GM12878 (cell line): ENCODE data around the gene TFAP2B. TPM values are rescaled to one million over a fixed set of nuclear protein-coding genes. Genes with fewer than 3 reads are reported as not detected.

Experiments used
- ATAC-seq: fragments of 200-7000 bp; cut with Tn5 transposase; 3 replicates; pipeline ENCODE4 v1.9.1; 2020; ENCODE audit warnings: mild to moderate bottlenecking, moderate library complexity
- BruUV-seq: library from RNA; stranded (reverse); fragments of 400-500 nt; replicated peaks from 2 replicates; lab custom pipeline; 2021; lab: Mats Ljungman, UMichigan
- CTCF ChIA-PET: fragments of 300-600 bp; sonication (Branson Sonifier 250); formaldehyde crosslinking; extraction: SDS; loops from one replicate; lab custom pipeline; 2021; ENCODE audit warnings: inconsistent platforms; lab: Yijun Ruan, JAX
- POLR2A ChIA-PET: fragments of 350-600 bp; formaldehyde crosslinking; extraction: SDS; loops from one replicate; lab custom pipeline; 2021; ENCODE audit warnings: inconsistent platforms; lab: Charles Lee
- RAD21 ChIA-PET: fragments of 300-600 bp; sonication (Branson Sonifier 250); formaldehyde crosslinking; loops from one replicate; lab custom pipeline; 2023; ENCODE audit warnings: antibody characterized with exemption; ENCODE audit not compliant: unreplicated experiment; lab: Charles Lee
- SMC1A ChIA-PET: fragments of 300-600 bp; sonication (Branson Sonifier 250); formaldehyde crosslinking; loops from one replicate; lab custom pipeline; 2023; ENCODE audit not compliant: unreplicated experiment, uncharacterized antibody; lab: Charles Lee
- DNase-seq: peaks from one replicate; pipeline ENCODE4 v3.0.0-alpha.2; 2011; ENCODE audit warnings: low read depth, low spot score
- FAIRE-seq: peaks from 3 replicates; lab custom pipeline; 2011; peaks lifted over from hg19 to GRCh38; lab: Jason Lieb, UNC
- H2AFZ ChIP-seq: 2 replicates; pipeline ENCODE4 v1.6.0; 2011; ENCODE audit warnings: low read depth, low read length, control low read depth; ENCODE audit not compliant: control insufficient read depth
- H3K27ac ChIP-seq: 2 replicates; pipeline ENCODE4 v1.5.1; 2011; ENCODE audit warnings: control low read depth; ENCODE audit not compliant: control insufficient read depth, insufficient read depth
- H3K27me3 ChIP-seq, 2 experiments: replicated peaks in 1 of 2; 2 replicates each; pipeline versions ENCODE4 v1.6.0 to v1.6.1; 2011; ENCODE audit warnings: low read length in 1 of 2; ENCODE audit not compliant: control insufficient read depth in 2 of 2, insufficient read depth in 2 of 2
- H3K36me3 ChIP-seq, 2 experiments: 2 replicates each; pipeline ENCODE4 v1.5.1; 2011; ENCODE audit warnings: low read length in 1 of 2; ENCODE audit not compliant: control insufficient read depth in 2 of 2, insufficient read depth in 2 of 2
- H3K4me1 ChIP-seq: 2 replicates; pipeline ENCODE4 v1.6.1; 2011; ENCODE audit warnings: mild to moderate bottlenecking, low read length, moderate library complexity, mixed read lengths; ENCODE audit not compliant: control insufficient read depth, insufficient read depth
- H3K4me2 ChIP-seq: 2 replicates; pipeline ENCODE4 v1.6.0; 2011; ENCODE audit warnings: control low read depth; ENCODE audit not compliant: control insufficient read depth, insufficient read depth
- H3K4me3 ChIP-seq: fragments of 200-600 bp; sonication (generic); 2 replicates; pipeline ENCODE4 v1.5.1; 2016
- H3K79me2 ChIP-seq: 2 replicates; pipeline ENCODE4 v1.6.0; 2011; ENCODE audit warnings: low read length; ENCODE audit not compliant: control insufficient read depth, insufficient read depth
- H3K9ac ChIP-seq: 2 replicates; pipeline ENCODE4 v1.8.0; 2011; ENCODE audit warnings: low read length, control low read depth, mixed read lengths; ENCODE audit not compliant: control insufficient read depth, insufficient read depth
- H3K9me3 ChIP-seq: replicated peaks from 3 replicates; pipeline ENCODE4 v1.5.1; 2011; ENCODE audit warnings: mild to moderate bottlenecking, low read length; ENCODE audit not compliant: control insufficient read depth, insufficient read depth
- H4K20me1 ChIP-seq: 2 replicates; pipeline ENCODE4 v1.6.0; 2011; ENCODE audit not compliant: control insufficient read depth, insufficient read depth
- E4F1 ChIP-seq: fragments of 450-650 bp; IDR thresholded peaks from 2 replicates; pipeline ENCODE4 v1.6.1; 2018; ENCODE audit warnings: borderline replicate concordance, mild to moderate bottlenecking; ENCODE audit not compliant: partially characterized antibody
- EED ChIP-seq: sonication (generic); IDR thresholded peaks from 2 replicates; pipeline ENCODE4 v1.6.1; 2016; ENCODE audit warnings: antibody characterized with exemption, low read depth
- JUNB ChIP-seq: IDR thresholded peaks from 2 replicates; pipeline ENCODE4 v1.6.1; 2016; ENCODE audit warnings: antibody characterized with exemption, mild to moderate bottlenecking
- MTA3 ChIP-seq: IDR thresholded peaks from 2 replicates; pipeline ENCODE4 v1.6.1; 2012; ENCODE audit warnings: low read length, inconsistent platforms, borderline replicate concordance
- TCF12 ChIP-seq: IDR thresholded peaks from 2 replicates; pipeline ENCODE4 v1.6.1; 2011; ENCODE audit warnings: low read depth, mild to moderate bottlenecking, low read length
- ZNF217 ChIP-seq: fragments of 450-650 bp; IDR thresholded peaks from 2 replicates; pipeline ENCODE4 v1.6.1; 2017; ENCODE audit warnings: antibody characterized with exemption, mild to moderate bottlenecking
- WGBS: methylation state at CpG from one replicate; pipeline ENCODE4 v1.1.6; 2016; ENCODE audit warnings: low lambda C conversion rate; ENCODE audit not compliant: insufficient replicate concordance, insufficient coverage; ENCODE audit errors: missing lambda C conversion rate; 5-methylcytosine and 5-hydroxymethylcytosine counted together
- in situ Hi-C: fragments of 300-500 bp; cut with MboI; formaldehyde crosslinking; loops from 9 replicates; pipeline ENCODE4 v1.14.3; 2018; ENCODE audit warnings: mixed read lengths
- intact Hi-C: fragments of 100-400 bp; cut with micrococcal nuclease; formaldehyde crosslinking; loops from one replicate; pipeline ENCODE4 v1.14.2; 2022; ENCODE audit not compliant: unreplicated experiment
- polyA plus RNA-seq, 11 experiments: library from polyadenylated mRNA; depleted of rRNA in 4 of 11; unstranded in 6 of 11; stranded (reverse) in 5 of 11; fragments of >200 nt; fragmentation: Nextera tagmentation in 4 of 11; fragmentation: Illumina TruSeq in 1 of 11; extraction: Ambion mirVana in 4 of 11; extraction: Trizol in 1 of 11; gene quantifications; 1 replicate in 1 of 11; 2 replicates in 10 of 11; pipeline versions ENCODE4 v1.2.1 to v1.2.3, GENCODE V29; 2011 to 2016; ENCODE audit warnings: inconsistent platforms in 2 of 11, missing spikeins in 2 of 11, low read depth in 1 of 11
- total RNA-seq, 4 experiments: library from RNA; depleted of rRNA in 3 of 4; stranded (reverse); fragments of >200 nt in 3 of 4; fragmentation: Illumina TruSeq in 1 of 4; extraction: Trizol in 1 of 4; gene quantifications; 2 replicates each; pipeline versions ENCODE4 v1.2.1 to v1.2.3, GENCODE V29; 2013 to 2021
- TF ChIP-seq, protein P1 (sequence below): fragments of 450-650 bp; IDR thresholded peaks from 2 replicates; pipeline ENCODE4 v1.6.1; 2016; ENCODE audit warnings: mild to moderate bottlenecking, moderate library complexity, borderline replicate concordance
- TF ChIP-seq, protein P2 (sequence below): fragments of 450-650 bp; IDR thresholded peaks from 2 replicates; pipeline ENCODE4 v1.6.1; 2017; ENCODE audit warnings: antibody characterized with exemption, mild to moderate bottlenecking, moderate library complexity
- TF ChIP-seq, protein P3 (sequence below): fragments of 150-350 bp; IDR thresholded peaks from 2 replicates; pipeline ENCODE4 v1.6.1; 2016; ENCODE audit warnings: low read depth, low read length
- TF ChIP-seq, protein P4 (sequence below): IDR thresholded peaks from 2 replicates; pipeline ENCODE4 v1.6.1; 2011; ENCODE audit warnings: mild to moderate bottlenecking, low read depth, low read length, moderate library complexity; ENCODE audit not compliant: insufficient replicate concordance

Gene TFAP2B
- total and polyA plus RNA-seq, 10 of the 15 experiments (the other 5 are each of a cell fraction or from before 2014, with no cell fraction given): 0.03 to 0.15 (median 0.07) TPM; not detected in 5

DNA sequence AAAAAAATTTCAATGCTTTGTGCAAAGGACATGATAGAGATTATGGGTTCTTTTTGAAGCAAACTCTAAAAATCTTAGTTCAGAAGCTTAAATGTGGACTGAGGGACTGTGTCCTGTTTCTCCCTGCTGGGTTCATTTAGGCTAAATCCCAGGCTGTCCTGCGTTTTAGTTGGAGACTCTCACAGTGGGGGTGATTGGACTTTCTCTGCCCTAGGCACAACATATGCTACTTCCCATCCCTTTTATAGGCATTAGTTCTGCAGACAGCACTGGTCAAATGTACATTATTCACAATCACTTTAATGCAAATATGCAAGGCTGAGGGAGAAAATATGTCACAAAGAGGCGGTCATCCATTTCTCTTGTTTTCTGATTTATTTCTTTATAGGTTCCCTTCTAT lies 71.3 kb downstream of the TFAP2B start:
- DNase-seq: no peak
- BruUV-seq: no TSS peak
- intact Hi-C loops: no loop called here
- Histone ChIP-seq H4K20me1 (no peaks in the 10 kb centered on the region), H3K4me1 (no peaks in the 10 kb centered on the region), H3K4me3 (no peak overlapping the region), H3K79me2 (no peaks in the 10 kb centered on the region), H3K4me2 (no peak overlapping the region), H3K27me3 (no peaks in the 10 kb centered on the region), H3K9ac (no peak overlapping the region), H2AFZ (no peak overlapping the region), H3K36me3 (no peaks in the 10 kb centered on the region), H3K27ac (no peak overlapping the region), H3K9me3 (no peaks in the 10 kb centered on the region)
- 31% methylated on average over 2 of the region's 2 CpGs for WGBS
- ChIA-PET CTCF (no interaction called here), RAD21 (no interaction called here), SMC1A (no interaction called here), POLR2A (no interaction called here)
- FAIRE-seq: no peak
- in situ Hi-C loops: no loop called here
- no peak for ATAC-seq
- TF ChIP-seq JUNB: no peak
- TF ChIP-seq TCF12: no peak
- no peak for TF ChIP-seq EED
- TF ChIP-seq MTA3: no peak
- TF ChIP-seq ZNF217: no peak
- no peak for TF ChIP-seq E4F1
- TF ChIP-seq, protein P1, sequence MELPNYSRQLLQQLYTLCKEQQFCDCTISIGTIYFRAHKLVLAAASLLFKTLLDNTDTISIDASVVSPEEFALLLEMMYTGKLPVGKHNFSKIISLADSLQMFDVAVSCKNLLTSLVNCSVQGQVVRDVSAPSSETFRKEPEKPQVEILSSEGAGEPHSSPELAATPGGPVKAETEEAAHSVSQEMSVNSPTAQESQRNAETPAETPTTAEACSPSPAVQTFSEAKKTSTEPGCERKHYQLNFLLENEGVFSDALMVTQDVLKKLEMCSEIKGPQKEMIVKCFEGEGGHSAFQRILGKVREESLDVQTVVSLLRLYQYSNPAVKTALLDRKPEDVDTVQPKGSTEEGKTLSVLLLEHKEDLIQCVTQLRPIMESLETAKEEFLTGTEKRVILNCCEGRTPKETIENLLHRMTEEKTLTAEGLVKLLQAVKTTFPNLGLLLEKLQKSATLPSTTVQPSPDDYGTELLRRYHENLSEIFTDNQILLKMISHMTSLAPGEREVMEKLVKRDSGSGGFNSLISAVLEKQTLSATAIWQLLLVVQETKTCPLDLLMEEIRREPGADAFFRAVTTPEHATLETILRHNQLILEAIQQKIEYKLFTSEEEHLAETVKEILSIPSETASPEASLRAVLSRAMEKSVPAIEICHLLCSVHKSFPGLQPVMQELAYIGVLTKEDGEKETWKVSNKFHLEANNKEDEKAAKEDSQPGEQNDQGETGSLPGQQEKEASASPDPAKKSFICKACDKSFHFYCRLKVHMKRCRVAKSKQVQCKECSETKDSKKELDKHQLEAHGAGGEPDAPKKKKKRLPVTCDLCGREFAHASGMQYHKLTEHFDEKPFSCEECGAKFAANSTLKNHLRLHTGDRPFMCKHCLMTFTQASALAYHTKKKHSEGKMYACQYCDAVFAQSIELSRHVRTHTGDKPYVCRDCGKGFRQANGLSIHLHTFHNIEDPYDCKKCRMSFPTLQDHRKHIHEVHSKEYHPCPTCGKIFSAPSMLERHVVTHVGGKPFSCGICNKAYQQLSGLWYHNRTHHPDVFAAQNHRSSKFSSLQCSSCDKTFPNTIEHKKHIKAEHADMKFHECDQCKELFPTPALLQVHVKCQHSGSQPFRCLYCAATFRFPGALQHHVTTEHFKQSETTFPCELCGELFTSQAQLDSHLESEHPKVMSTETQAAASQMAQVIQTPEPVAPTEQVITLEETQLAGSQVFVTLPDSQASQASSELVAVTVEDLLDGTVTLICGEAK: no peak
- TF ChIP-seq, protein P2, sequence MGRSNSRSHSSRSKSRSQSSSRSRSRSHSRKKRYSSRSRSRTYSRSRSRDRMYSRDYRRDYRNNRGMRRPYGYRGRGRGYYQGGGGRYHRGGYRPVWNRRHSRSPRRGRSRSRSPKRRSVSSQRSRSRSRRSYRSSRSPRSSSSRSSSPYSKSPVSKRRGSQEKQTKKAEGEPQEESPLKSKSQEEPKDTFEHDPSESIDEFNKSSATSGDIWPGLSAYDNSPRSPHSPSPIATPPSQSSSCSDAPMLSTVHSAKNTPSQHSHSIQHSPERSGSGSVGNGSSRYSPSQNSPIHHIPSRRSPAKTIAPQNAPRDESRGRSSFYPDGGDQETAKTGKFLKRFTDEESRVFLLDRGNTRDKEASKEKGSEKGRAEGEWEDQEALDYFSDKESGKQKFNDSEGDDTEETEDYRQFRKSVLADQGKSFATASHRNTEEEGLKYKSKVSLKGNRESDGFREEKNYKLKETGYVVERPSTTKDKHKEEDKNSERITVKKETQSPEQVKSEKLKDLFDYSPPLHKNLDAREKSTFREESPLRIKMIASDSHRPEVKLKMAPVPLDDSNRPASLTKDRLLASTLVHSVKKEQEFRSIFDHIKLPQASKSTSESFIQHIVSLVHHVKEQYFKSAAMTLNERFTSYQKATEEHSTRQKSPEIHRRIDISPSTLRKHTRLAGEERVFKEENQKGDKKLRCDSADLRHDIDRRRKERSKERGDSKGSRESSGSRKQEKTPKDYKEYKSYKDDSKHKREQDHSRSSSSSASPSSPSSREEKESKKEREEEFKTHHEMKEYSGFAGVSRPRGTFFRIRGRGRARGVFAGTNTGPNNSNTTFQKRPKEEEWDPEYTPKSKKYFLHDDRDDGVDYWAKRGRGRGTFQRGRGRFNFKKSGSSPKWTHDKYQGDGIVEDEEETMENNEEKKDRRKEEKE: no peak
- TF ChIP-seq, protein P3, sequence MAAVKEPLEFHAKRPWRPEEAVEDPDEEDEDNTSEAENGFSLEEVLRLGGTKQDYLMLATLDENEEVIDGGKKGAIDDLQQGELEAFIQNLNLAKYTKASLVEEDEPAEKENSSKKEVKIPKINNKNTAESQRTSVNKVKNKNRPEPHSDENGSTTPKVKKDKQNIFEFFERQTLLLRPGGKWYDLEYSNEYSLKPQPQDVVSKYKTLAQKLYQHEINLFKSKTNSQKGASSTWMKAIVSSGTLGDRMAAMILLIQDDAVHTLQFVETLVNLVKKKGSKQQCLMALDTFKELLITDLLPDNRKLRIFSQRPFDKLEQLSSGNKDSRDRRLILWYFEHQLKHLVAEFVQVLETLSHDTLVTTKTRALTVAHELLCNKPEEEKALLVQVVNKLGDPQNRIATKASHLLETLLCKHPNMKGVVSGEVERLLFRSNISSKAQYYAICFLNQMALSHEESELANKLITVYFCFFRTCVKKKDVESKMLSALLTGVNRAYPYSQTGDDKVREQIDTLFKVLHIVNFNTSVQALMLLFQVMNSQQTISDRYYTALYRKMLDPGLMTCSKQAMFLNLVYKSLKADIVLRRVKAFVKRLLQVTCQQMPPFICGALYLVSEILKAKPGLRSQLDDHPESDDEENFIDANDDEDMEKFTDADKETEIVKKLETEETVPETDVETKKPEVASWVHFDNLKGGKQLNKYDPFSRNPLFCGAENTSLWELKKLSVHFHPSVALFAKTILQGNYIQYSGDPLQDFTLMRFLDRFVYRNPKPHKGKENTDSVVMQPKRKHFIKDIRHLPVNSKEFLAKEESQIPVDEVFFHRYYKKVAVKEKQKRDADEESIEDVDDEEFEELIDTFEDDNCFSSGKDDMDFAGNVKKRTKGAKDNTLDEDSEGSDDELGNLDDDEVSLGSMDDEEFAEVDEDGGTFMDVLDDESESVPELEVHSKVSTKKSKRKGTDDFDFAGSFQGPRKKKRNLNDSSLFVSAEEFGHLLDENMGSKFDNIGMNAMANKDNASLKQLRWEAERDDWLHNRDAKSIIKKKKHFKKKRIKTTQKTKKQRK: no peak
- TF ChIP-seq, protein P4, sequence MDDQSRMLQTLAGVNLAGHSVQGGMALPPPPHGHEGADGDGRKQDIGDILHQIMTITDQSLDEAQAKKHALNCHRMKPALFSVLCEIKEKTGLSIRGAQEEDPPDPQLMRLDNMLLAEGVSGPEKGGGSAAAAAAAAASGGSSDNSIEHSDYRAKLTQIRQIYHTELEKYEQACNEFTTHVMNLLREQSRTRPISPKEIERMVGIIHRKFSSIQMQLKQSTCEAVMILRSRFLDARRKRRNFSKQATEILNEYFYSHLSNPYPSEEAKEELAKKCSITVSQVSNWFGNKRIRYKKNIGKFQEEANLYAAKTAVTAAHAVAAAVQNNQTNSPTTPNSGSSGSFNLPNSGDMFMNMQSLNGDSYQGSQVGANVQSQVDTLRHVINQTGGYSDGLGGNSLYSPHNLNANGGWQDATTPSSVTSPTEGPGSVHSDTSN: no peak
